HG02798 (cell line): ENCODE data around the gene EOMES.

Source experiments
- ATAC-seq: cut with Tn5 transposase; IDR thresholded peaks from one replicate; pipeline ENCODE4 v1.9.1; 2021; ENCODE audit warnings: mild to moderate bottlenecking; ENCODE audit not compliant: unreplicated experiment, poor library complexity

Gene EOMES

DNA sequence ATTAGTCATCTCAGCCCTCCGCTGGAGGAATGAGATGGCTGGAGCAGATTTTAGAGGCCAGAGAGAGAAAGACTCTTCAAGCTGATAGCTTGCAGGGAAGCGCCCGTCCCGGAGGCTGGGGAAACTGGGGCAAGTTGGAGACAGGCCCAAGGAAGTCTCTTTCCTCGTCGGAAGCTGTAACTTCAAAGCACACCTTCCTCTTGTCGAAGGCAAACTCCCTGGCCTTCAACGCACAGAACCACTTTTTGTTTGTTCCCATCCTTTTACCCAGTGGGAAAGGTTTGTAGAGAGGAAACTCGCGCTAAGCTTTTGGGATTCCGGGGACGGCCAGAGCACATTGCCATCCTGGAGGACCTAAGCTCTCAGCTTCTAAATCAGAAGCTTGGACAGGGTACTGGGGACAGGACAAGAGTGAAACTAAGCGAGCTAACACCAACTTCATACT is 900 bp upstream of the EOMES start:
- ATAC-seq: no peak

DNA sequence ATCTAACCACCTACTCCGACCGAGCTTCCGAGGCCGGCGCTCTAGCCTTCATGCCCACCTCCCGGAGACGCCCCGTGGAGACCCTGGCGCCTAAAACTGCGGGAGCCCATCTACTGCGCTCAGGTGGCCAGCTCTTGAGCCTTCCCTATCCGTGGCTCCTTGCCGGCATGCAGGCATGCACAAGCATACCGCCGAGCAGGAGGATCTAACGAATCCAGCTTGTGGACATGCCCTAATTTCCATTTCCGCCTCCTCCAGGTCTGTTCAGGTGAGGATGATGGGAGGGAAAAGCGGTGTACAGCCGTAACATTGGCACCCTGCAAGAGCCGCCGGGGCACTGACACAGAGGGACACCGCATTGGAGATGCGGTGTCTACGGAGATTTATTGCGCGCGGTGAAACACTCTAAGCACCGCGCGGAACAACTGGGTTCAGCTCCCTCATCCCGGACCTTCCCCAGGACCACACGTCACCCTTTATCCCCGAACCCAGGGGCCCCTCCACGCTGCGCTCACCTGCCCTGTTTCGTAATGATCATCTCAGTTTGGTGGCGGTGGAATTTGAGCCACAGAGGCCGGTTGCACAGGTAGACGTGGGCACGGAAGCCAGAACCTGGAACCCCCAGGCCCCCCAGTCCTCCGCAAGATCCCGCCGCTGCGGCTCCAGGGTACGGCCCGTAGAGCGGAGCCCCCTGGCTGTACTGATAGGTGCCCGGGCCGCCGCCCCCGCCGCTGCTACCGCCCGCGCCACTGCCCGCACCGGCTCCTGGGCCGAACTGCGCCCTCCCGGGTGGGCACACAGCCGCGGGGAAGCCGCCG is 1.0 kb downstream of the EOMES start:
- ATAC-seq: no peak

DNA sequence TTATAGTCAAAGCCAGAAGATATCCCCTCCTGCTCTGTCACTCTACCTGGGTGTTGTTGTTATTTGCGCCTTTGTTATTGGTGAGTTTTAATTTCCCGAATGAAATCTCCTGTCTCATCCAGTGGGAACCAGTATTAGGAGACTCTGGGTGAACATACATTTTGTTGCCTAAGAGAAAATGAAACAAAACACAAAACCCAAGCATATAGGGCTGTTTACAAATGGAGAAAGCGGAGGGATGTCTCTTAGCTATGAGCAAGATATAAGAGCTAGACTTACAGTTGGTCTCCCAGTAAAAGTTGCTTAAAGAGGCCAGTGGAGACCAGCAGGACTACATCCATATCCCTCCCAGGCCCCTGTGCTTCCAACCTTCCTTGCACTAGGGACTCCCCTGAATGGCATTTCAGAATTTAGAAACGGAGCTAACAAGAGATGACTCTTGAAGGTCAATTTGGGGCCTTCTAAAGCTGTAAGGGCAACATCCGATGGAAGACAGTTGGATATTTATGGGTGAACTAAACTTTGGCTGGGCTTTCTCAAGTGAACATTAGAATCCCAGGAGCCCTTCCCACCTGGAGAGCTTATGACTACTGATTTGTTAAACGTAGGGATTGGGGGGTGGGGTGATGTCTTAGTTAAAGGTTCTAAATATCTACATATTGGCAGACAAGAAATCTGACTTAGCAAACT is 2.7 kb downstream of the EOMES start:
- no peak for ATAC-seq

DNA sequence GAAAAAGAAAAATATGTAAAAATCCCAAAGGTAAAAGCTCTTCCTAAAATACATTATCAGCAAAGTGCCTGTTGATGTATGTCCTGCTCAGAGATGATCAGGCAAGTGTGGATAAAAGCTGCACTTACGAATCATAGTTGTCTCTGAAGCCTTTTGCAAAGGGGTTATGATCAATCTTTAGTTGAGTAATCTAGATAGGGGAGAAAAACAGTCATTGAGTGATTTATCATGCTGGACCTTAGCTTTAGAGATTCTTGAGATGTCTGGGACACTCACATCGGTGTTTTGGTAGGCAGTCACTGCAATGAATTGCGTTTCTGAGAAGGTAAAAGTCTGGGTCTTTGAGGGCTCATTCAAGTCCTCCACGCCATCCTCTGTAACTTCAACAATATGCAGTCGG is 3.7 kb downstream of the EOMES start:
- ATAC-seq: no peak

DNA sequence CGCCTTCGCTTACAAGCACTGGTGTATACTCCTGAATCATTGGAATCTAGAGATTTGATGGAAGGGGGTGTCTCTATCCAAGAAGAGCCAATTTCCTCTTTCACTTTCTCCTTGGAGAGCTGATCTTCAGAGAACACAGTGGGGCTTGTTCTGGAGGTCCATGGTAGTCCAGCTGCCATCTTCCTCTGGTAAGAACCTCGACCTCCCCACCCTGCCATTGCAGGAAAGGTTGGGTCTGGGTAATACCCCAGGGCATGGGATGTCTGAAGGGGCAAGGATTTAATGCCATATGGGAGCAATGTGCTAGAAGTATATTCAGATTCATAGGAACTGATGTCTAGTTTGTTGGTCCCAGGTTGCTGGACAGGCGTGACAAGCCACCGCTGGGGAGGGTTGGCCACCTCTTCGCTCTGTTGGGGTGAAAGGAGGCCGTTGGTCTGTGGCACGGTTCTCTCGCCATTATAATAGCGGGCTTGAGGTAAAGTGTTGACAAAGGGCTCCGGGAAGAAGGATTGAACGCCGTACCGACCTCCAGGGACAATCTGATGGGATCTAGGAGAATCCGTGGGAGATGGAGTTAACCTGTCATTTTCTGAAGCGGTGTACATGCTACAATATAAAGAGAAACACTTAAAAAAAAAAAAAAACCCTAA is 4.8 kb downstream of the EOMES start:
- no peak for ATAC-seq

DNA sequence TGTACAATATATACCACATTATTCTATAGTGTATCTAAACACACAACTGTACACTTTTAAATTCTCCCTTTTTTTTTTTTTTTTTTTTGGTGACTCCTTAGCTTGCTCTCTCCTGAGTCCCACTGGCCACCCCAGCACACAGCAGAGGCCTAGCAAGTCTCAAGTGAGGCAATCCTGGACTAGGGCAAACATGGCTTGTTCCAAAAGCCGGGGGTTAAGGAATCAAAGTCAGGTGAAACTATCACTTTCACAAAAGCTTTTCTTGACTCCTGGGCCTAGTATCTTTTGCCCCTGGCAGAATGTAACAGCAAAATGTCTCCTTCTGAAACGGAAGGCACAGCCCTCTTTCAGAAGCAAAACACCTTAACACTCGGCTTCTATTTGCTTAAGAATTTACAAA is 5.8 kb downstream of the EOMES start:
- ATAC-seq: no peak

DNA sequence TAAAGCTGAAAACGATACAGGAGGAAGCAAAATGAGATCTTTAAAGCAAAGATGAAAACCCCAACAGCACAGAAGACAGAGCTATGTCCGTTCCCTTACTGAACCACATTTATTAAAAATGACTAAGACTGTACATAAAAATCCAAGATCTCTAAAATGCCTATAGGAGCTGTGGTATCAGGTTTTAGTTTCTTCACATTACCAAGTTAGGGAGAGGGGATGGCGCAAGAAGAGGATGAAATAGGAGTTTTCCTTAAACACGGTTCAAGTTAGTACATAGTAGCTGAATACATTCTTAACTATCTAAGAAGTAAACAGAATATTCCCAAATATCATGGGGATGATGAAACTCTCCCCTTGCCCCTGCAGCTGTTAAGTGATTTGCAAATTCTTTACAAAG is 6.3 kb downstream of the EOMES start:
- ATAC-seq: no peak

DNA sequence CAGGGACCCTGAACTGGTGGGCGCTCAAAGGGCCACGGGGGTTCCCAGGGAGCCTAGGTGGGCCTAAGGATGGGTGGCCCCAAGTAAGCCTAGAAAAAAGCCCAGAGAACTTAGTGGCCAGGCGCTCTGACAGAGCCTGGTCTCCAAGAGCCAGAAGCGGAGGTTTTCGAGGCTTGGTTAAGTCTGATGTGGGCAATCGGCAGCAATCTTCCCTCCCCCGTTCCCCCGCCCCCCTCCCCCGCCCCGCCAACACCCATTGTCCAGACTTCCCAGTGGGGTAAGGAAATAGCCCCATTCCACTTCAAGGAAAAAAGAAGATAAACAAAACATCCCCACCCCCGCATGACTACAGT is 6.7 kb downstream of the EOMES start:
- ATAC-seq: no peak

DNA sequence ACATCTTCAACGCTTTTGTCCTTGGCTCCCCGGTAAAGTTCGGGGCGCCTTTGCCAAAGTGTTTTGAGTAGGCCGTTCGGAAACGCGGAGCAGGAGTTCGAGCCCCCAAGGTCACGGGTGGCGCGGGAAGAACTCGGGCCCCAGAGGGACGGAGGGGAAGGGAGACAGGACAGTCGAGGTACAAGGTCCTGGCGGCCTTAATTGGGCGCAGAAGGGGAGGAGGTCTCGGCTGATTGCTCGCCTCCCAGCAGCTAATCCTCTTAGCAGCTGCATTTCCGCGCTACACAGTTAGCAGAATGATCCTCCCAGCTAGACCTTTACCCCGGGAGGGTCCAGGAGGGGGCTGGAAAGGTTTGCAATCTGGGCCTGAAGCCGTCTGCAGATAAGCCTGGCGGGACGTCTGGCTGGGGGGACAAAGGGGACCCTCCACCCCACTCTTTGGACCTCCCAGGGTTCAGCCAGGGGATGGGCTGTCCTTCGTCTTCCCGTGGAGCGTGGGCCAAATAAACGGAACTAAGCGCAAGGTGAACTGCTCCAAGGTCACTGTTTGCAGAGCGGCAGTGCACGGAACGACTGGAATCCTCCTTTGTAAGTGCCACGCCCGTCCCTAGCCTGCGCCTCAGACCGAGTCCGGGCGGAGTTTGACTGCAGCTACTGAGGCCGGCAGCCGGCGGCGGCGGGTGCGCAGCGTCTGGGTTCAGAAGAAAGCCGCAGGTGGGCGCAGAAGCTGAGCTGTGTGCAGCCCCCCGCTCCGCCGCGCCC is 7.2 kb downstream of the EOMES start:
- ATAC-seq: no peak

DNA sequence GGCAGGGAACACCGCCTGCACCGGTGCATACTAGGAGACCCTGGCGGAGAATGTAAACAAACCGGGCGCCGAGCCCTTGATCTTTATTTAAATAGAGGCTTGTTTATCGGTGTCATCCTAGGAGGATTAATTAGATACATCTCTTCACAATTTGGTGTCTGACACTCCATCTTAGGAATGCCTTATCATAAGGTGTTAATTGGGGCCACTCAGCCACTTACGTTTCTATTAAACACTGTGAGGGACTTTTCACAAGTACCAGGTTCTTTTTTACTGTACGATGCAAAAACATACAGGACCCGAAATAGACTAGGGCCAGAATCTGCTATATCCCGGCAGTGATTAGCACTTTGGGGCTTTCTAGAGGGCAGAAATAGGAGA is 8.0 kb downstream of the EOMES start:
- no peak for ATAC-seq

DNA sequence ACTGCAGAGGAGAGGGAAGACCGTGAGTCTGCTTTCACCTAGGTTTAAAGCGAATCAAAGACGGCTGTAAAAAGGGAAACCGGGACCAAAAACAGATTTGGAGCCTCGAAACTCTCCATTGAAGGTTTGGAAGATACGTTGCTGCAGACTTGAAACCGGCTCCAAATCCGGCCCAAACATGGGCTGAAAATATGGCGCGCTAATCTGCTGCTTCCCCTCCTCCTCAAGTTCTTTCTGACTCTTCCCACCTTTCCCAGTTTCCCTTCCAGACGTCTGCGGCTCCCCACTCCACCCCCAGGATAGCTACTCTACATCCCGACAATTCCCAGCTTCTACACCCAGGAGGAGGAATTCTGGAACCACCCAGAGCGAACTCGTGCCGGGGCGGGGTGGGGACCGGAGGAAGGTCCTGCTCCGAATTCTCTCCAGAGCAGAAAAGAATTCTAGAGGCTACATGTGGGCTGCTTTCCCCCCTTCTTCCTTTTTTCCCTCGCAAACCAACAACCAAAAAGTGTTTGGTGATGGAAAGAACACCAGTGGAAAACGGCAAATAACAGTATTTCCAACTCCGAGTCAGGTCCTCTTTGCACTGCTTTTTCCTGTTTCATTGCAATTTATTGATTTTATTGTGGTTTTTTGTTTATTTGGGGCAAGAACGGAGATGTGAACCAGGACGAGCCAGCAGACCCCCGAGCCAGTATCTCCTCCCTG is 8.5 kb downstream of the EOMES start:
- no peak for ATAC-seq

DNA sequence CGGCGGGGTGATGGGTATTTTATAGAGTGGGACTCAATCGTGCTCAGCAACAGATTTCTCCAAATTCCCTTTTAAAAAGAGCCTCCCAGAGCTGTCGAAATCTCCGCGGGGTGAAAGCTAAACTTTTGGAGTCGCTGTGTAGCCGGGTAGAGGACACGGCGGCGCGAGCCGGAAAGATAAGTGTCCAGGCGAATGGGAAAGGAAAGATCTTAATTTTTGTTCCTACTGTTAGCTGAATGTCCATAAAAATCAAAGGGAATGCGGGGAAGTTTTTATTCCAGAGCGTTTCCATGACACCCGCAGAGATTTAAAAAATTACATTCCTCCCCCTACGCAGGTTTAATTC is 9.1 kb downstream of the EOMES start:
- no peak for ATAC-seq

DNA sequence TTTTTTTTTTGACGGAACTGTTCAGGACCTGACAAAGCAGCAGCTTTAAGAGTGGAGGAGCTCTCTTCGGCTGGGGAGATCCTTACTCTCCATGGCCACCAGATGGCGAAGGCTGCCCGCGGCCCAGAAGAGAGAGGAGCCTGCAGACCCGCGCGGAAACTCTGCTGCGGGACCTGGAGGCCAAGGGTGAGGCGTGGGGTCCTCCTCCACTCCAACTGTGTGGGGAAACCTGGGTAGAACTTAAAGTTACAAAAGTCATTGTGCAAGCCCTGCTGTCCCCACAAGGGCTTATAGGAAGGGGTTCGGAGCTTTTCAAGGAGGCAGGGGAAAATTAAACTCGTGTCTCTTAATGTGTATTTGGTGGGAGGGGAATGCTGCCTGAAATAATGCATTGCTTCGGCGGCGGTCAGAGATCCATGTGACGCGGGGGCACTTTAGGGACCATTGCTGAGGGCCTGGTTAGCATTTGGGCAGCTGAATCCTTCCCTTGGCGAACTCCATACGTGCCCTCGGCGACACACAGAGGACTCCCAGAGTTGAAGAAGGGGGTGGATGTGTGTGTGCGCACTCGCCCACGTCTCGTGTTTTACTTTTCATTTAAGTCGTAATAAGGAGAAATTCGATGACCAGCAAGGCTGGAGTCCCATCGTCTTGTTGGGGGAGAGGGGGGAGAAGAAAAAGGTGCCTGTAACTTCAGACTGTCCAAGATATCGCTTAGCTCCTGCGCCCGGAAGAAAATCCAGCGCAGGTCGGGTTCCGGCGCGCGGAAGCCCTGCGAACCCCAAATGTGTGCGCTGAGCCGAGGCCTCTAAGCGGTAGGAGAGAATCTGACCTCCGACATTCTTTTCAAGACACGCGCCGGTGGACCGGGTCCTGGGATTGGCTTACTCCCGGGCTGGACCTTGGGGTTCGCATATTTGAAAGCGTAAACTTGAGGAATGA is 9.7 kb downstream of the EOMES start:
- ATAC-seq: peak; percentile 94

DNA sequence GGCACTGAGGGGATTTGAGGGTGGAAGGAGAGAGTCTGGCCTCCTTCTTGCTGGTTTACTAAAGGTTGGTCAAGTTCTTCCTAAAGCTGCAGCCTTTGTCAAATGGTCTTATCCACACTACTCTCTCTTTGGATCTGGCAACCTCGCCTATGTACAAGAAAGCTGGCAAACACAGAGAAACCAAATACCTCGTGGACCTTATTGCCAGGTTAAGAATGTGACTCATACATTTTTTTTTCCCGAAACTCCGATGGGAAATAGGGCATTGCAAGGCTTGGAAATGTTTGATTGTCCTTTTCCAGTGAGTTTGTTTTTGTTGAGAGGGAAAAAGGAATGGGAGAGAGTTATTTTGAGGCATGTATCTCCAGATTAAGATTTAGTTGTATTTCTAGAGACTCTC is 13.9 kb downstream of the EOMES start:
- no peak for ATAC-seq

DNA sequence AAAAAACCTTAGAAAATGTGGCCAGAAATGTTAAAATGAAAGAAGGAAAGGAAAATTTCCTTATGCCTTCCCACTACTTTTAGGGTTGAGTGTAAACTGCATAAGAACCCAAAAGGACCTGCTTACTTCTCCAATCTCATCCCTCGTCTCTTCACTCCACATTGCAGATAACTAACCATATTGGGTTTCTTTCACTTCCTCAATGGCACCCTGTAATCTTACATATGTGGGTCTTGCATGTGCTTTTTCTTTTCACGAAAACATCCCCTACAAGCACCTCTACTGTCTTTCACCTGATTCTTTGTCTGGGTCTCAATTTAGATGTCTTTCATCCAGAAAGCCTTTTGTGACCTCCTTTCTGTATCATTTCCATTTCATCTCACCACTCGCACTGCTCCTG is 23.1 kb downstream of the EOMES start:
- ATAC-seq: peak; percentile 62

DNA sequence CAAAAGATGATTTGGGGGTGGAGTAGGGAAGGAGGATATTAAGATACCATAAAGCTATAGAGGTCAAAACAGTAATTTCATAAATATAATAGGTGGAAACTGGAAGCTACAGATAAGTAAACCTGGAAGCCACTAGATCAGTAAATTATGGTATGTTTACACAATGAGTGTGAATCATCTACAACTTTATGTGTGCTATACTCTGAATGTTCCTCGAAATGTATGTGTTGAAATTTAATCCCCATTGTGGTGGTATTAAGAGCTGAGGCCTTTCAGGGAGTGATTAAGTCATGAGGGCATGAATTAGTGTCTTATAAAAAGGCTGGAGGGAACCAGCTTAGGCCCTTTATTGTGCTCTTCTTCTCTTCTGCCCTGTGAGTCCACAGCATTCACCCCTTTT is 25.2 kb downstream of the EOMES start:
- no peak for ATAC-seq

DNA sequence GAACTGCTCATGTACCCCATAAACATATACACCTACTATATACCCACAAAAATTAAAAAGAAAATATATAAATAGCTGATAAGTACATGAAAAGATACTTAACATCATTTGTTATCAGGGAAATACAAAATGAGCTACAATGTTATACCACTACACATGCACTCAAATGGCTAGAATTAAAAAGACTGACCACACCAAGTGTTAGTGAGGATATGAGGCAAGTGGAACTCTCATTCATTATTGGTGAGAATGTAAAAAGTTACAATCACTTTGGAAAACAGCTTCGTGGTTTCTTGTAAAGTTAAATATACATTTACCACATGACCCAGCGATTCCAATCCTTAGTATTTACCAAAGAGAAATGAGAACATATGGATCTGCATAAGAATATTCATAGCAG is 26.5 kb downstream of the EOMES start:
- ATAC-seq: no peak

DNA sequence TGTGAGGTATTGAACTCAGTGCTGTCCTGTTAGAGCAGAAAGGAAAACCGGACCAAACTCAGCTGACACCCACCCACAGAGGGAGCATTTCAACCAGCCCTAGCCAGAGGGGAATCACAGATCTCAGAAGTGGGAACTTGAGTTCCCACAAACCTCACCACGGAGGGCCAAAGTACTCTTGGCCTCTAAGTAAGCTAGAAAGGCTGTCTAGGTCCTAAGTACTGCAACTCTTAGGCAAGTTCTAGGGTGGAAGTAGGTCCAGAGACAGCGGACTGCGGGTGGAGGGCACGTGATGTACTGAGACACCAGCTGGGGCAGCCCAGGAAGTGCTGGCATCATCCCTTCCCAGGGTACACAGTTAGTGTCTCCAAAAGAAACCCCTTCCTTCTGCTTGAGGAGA is 34.1 kb downstream of the EOMES start:
- peak; percentile 76 for ATAC-seq

DNA sequence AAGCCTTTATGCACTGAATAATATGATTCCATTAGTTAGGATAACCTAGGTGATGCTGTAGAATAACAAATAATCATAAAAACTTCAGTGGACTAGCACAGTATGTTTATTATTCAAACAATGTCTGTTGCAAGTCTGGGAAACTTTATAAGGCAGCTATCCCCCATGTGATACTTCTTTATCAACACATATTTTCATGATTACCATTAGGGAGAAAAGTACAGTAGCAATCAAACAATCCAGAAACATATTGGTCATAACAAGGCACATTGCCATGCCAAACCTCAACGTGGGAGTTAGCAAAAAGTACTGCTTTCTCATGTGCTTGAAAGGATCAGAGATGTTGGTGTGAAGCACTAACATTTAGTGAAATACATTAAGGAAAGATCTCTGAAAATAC is 35.5 kb downstream of the EOMES start:
- ATAC-seq: no peak
